H1 (cell line): ENCODE results near the gene RIPOR3. TPM values are rescaled to one million over a fixed set of nuclear protein-coding genes. Genes with fewer than 3 reads are reported as not detected.
A peak's percentile ranks its signal among the peaks of the same experiment; 100 is the strongest.

Experiments used
- CTCF ChIA-PET: fragments of 300-600 bp; sonication (Branson Sonifier 250); formaldehyde crosslinking; loops from one replicate; lab custom pipeline; 2021; ENCODE audit not compliant: partially characterized antibody; lab: Charles Lee
- POLR2A ChIA-PET: fragments of 300-600 bp; sonication (Branson Sonifier 250); formaldehyde crosslinking; loops from one replicate; lab custom pipeline; 2021; ENCODE audit warnings: inconsistent platforms; ENCODE audit not compliant: partially characterized antibody; lab: Charles Lee
- DNase-seq, 2 experiments: peaks; one replicate each; pipeline versions ENCODE4 v3.0.0 to v3.0.0-alpha.2; 2010 to 2022; ENCODE audit warnings: low spot score in 2 of 2, low read depth in 1 of 2, mixed read lengths in 1 of 2
- FAIRE-seq: peaks from 2 replicates; lab custom pipeline; 2011; peaks lifted over from hg19 to GRCh38; lab: Jason Lieb, UNC
- H2AFZ ChIP-seq: 2 replicates; pipeline ENCODE4 v1.8.1; 2012; ENCODE audit warnings: low read length, inconsistent platforms
- H2AK5ac ChIP-seq: 2 replicates; pipeline ENCODE4 v1.6.1; 2013; ENCODE audit warnings: low read depth, low read length
- H2BK120ac ChIP-seq: replicated peaks from 2 replicates; pipeline ENCODE3; 2013; ENCODE audit warnings: low read depth, low read length, inconsistent platforms
- H2BK12ac ChIP-seq: 2 replicates; pipeline ENCODE4 v1.6.1; 2013; ENCODE audit warnings: low read depth, low read length
- H2BK15ac ChIP-seq: 2 replicates; pipeline ENCODE4 v1.6.1; 2013; ENCODE audit warnings: low read length
- H2BK20ac ChIP-seq: 2 replicates; pipeline ENCODE4 v1.6.1; 2013; ENCODE audit warnings: low read length
- H2BK5ac ChIP-seq: 2 replicates; pipeline ENCODE4 v1.6.1; 2013; ENCODE audit warnings: low read depth, low read length
- H3K14ac ChIP-seq: 2 replicates; pipeline ENCODE4 v1.6.1; 2013; ENCODE audit warnings: inconsistent platforms; ENCODE audit not compliant: insufficient read length
- H3K18ac ChIP-seq: 2 replicates; pipeline ENCODE4 v1.6.1; 2013; ENCODE audit warnings: low read length; ENCODE audit errors: extremely low read depth
- H3K23ac ChIP-seq: 2 replicates; pipeline ENCODE4 v1.6.1; 2013; ENCODE audit warnings: inconsistent platforms; ENCODE audit not compliant: insufficient read length
- H3K23me2 ChIP-seq: 2 replicates; pipeline ENCODE4 v1.6.1; 2013; ENCODE audit warnings: low read depth, low read length
- H3K27ac ChIP-seq: 2 replicates; pipeline ENCODE4 v1.6.1; 2011; ENCODE audit warnings: low read depth, low read length, inconsistent platforms
- H3K27me3 ChIP-seq, 4 experiments: replicated peaks in 1 of 4; 1 replicate in 1 of 4; 2 replicates in 3 of 4; pipeline versions ENCODE4 v1.6.1 to v1.8.1; 2011 to 2013; ENCODE audit warnings: low read length in 3 of 4, mild to moderate bottlenecking in 3 of 4, inconsistent platforms in 2 of 4, mixed read lengths in 2 of 4, moderate library complexity in 1 of 4; ENCODE audit not compliant: control insufficient read depth in 3 of 4, insufficient read depth in 3 of 4; ENCODE audit errors: extremely low read depth in 1 of 4
- H3K36me3 ChIP-seq, 4 experiments: 2 replicates each; pipeline versions ENCODE4 v1.6.1 to v1.8.1; 2011 to 2013; ENCODE audit warnings: mild to moderate bottlenecking in 4 of 4, low read length in 3 of 4, moderate library complexity in 2 of 4, control low read depth in 1 of 4, inconsistent platforms in 1 of 4; ENCODE audit not compliant: insufficient read depth in 4 of 4, control insufficient read depth in 2 of 4
- H3K4ac ChIP-seq: replicated peaks from 2 replicates; pipeline ENCODE3; 2013; ENCODE audit warnings: low read length, low read depth, mixed read lengths, inconsistent platforms; ENCODE audit not compliant: insufficient read length
- H3K4me1 ChIP-seq, 4 experiments: replicated peaks in 1 of 4; 1 replicate in 1 of 4; 2 replicates in 3 of 4; pipeline versions ENCODE4 v1.6.1 to v1.8.1; 2011 to 2013; ENCODE audit warnings: low read length in 3 of 4, inconsistent platforms in 2 of 4, mixed read lengths in 1 of 4; ENCODE audit not compliant: insufficient read depth in 4 of 4, control insufficient read depth in 3 of 4
- H3K4me2 ChIP-seq, 2 experiments: 2 replicates each; pipeline versions ENCODE4 v1.6.1 to v1.8.1; 2011 to 2013; ENCODE audit warnings: low read depth in 2 of 2, low read length in 2 of 2, control low read depth in 1 of 2, inconsistent platforms in 1 of 2, mild to moderate bottlenecking in 1 of 2; ENCODE audit not compliant: insufficient read depth in 1 of 2
- H3K4me3 ChIP-seq, 4 experiments: fragments of 200-600, 300-600 bp in 1 of 4; sonication (generic), shearing (Covaris generic), sonication (Bioruptor Twin) in 1 of 4; 2 replicates each; pipeline versions ENCODE4 v1.5.1 to v1.8.1; 2011 to 2016; ENCODE audit warnings: low read length in 4 of 4, low read depth in 3 of 4, control low read depth in 2 of 4, inconsistent platforms in 2 of 4, mild to moderate bottlenecking in 2 of 4, mixed read lengths in 1 of 4, moderate library complexity in 1 of 4; ENCODE audit not compliant: insufficient read depth in 2 of 4; ENCODE audit errors: extremely low read depth in 1 of 4
- H3K56ac ChIP-seq: replicated peaks from 2 replicates; pipeline ENCODE3; 2013; ENCODE audit warnings: low read depth, mild to moderate bottlenecking, mixed read lengths, low read length, inconsistent platforms; ENCODE audit not compliant: insufficient read length
- H3K79me1 ChIP-seq: 2 replicates; pipeline ENCODE4 v1.6.1; 2013; ENCODE audit warnings: low read depth, low read length, control low read depth
- H3K79me2 ChIP-seq, 2 experiments: 2 replicates each; pipeline versions ENCODE4 v1.6.1 to v1.8.1; 2012 to 2013; ENCODE audit warnings: low read length in 2 of 2, mild to moderate bottlenecking in 2 of 2, inconsistent platforms in 1 of 2; ENCODE audit not compliant: insufficient read depth in 2 of 2, control insufficient read depth in 1 of 2
- H3K9ac ChIP-seq, 4 experiments: replicated peaks in 1 of 4; 1 replicate in 1 of 4; 2 replicates in 3 of 4; pipeline versions ENCODE4 v1.6.1 to v1.8.1; 2011 to 2013; ENCODE audit warnings: low read depth in 3 of 4, low read length in 3 of 4, control low read depth in 2 of 4, mild to moderate bottlenecking in 2 of 4, moderate library complexity in 2 of 4, inconsistent platforms in 1 of 4; ENCODE audit errors: extremely low read depth in 1 of 4
- H3K9me3 ChIP-seq, 2 experiments: 2 replicates each; pipeline versions ENCODE4 v1.6.1 to v1.8.1; 2012 to 2013; ENCODE audit warnings: mild to moderate bottlenecking in 2 of 2, moderate library complexity in 2 of 2, control low read depth in 1 of 2, inconsistent platforms in 1 of 2, low read depth in 1 of 2, low read length in 1 of 2, mixed read lengths in 1 of 2; ENCODE audit not compliant: insufficient read depth in 2 of 2
- H4K20me1 ChIP-seq, 2 experiments: replicated peaks in 1 of 2; 2 replicates each; pipeline versions ENCODE3 to v1.8.1; 2011 to 2013; ENCODE audit warnings: inconsistent platforms in 2 of 2, low read length in 2 of 2, mild to moderate bottlenecking in 1 of 2; ENCODE audit not compliant: insufficient read depth in 2 of 2, control insufficient read depth in 1 of 2
- H4K5ac ChIP-seq: 2 replicates; pipeline ENCODE4 v1.6.1; 2013; ENCODE audit warnings: low read length, low read depth, mixed read lengths, inconsistent platforms; ENCODE audit not compliant: insufficient read length
- H4K8ac ChIP-seq: 2 replicates; pipeline ENCODE4 v1.8.0; 2013; ENCODE audit warnings: mild to moderate bottlenecking, moderate library complexity, low read length, inconsistent platforms; ENCODE audit not compliant: insufficient read depth; ENCODE audit errors: extremely low read depth
- H4K91ac ChIP-seq: replicated peaks from 2 replicates; pipeline ENCODE3; 2013; ENCODE audit warnings: low read length, mixed read lengths, inconsistent platforms; ENCODE audit not compliant: insufficient read length
- CEBPB ChIP-seq: IDR thresholded peaks from 2 replicates; pipeline ENCODE4 v1.6.1; 2012; ENCODE audit warnings: low read depth, low read length
- EZH2 ChIP-seq: fragments of 200-600 bp; sonication (generic); IDR thresholded peaks from 2 replicates; pipeline ENCODE4 v1.7.1; 2012; ENCODE audit warnings: low read depth, mild to moderate bottlenecking, moderate library complexity, low read length, inconsistent platforms; ENCODE audit not compliant: severe bottlenecking
- HDAC6 ChIP-seq: IDR thresholded peaks from one replicate; pipeline ENCODE4 v1.7.1; 2012; ENCODE audit warnings: low read depth, mild to moderate bottlenecking, inconsistent platforms, low read length, moderate library complexity
- RBBP5 ChIP-seq: IDR thresholded peaks from 2 replicates; pipeline ENCODE4 v1.7.1; 2012; ENCODE audit warnings: low read depth, mild to moderate bottlenecking, inconsistent platforms, low read length, moderate library complexity, borderline replicate concordance
- RNF2 ChIP-seq: fragments of 200-900, 300-1000 bp; sonication (generic); IDR thresholded peaks from 2 replicates; pipeline ENCODE4 v1.7.1; 2016; ENCODE audit warnings: borderline replicate concordance, low read depth, mild to moderate bottlenecking, antibody characterized with exemption, low read length; ENCODE audit not compliant: poor library complexity, severe bottlenecking; ENCODE audit errors: missing control alignments
- SRF ChIP-seq: IDR thresholded peaks from 2 replicates; pipeline ENCODE4 v1.6.1; 2011; ENCODE audit warnings: mild to moderate bottlenecking, low read depth, low read length, moderate library complexity
- TBP ChIP-seq: IDR thresholded peaks from 2 replicates; pipeline ENCODE4 v1.6.1; 2011; ENCODE audit warnings: low read depth, low read length, improper control_type of control experiment
- TEAD4 ChIP-seq: IDR thresholded peaks from 2 replicates; pipeline ENCODE4 v1.6.1; 2012; ENCODE audit warnings: low read depth, low read length, inconsistent platforms, mixed read lengths
- WGBS, 2 experiments: shearing (Covaris generic) in 1 of 2; methylation state at CpG; one replicate each; pipeline versions ENCODE4 v1.1.6 to v1.1.7; 2013 to 2015; ENCODE audit warnings: low lambda C conversion rate in 2 of 2, mixed read lengths in 2 of 2, inconsistent platforms in 1 of 2, low coverage in 1 of 2, missing lambda C conversion rate in 1 of 2; ENCODE audit not compliant: insufficient replicate concordance in 2 of 2, insufficient coverage in 1 of 2, insufficient read length in 1 of 2; ENCODE audit errors: extremely low coverage in 1 of 2, missing lambda C conversion rate in 1 of 2; 5-methylcytosine and 5-hydroxymethylcytosine counted together
- polyA plus RNA-seq, 7 experiments: library from polyadenylated mRNA; depleted of rRNA in 3 of 7; stranded (reverse) in 5 of 7; unstranded in 2 of 7; fragments of >200 nt in 5 of 7; fragments of 200-250 nt in 2 of 7; gene quantifications; 1 replicate in 5 of 7; 2 replicates in 1 of 7; 4 replicates in 1 of 7; pipeline versions ENCODE4 v1.2.1 to v1.2.3, GENCODE V29; 2011 to 2013; ENCODE audit warnings: missing spikeins in 2 of 7, mixed read lengths in 2 of 7
- total RNA-seq: library from RNA; stranded (reverse); fragmentation: NEBNext Ultra II Directional; extraction: Animal tissue kit (Norgen Biotek cat#: 25700); gene quantifications from 2 replicates; pipeline ENCODE4 v1.2.1, GENCODE V29; 2021
- TF ChIP-seq, protein P1 (sequence below), 3 experiments: IDR thresholded peaks; 1 replicate in 2 of 3; 2 replicates in 1 of 3; pipeline versions ENCODE4 v1.5.1 to v1.6.1; 2011; ENCODE audit warnings: low read length in 3 of 3, mild to moderate bottlenecking in 3 of 3, inconsistent platforms in 2 of 3, low read depth in 1 of 3, moderate library complexity in 1 of 3; ENCODE audit not compliant: insufficient read depth in 1 of 3; ENCODE audit errors: control extremely low read depth in 1 of 3

Gene RIPOR3
- total and polyA plus RNA-seq, 2 of the 8 experiments (the other 6 are each of a cell fraction or from before 2014, with no cell fraction given) = 3.6 to 4.5 TPM

DNA sequence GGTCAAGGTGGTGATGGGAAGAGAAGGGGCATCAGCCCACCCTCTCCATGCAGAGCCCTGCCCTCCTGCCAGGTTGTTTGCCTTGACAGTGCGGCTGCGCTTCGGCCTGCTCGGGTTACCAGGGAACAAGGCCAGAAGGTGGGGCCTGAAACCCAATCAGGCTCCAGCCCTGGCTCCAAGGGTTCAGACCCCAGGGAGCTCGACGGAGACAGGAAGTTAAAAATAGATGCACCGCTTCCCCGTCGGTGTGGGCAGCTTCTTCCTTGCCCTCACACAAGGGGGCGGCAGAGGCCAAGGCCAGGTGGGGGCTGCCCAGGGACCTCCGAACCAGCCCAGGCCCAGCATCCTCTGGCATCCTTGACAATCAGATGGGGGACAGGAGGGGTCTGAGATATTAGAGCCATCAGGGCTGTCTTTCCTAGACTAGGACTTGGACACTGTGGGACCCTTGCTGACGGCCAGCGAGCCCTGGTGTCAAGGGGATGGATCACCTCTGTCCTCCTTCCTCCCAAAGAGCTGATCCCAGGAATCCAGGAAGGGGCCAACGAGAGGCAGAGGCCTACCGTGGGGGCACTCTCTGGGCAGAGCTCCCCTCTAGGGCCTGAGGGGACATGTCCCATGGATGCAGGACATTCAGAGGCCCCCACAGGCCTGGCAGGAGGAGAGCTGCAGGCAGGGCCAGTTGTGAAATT, 65.2 kb downstream of the RIPOR3 start:
- peak; percentile 13 for FAIRE-seq
- no peak overlapping the region for H3K4me3 ChIP-seq
- no peak overlapping the region for H3K4ac ChIP-seq
- H3K27ac ChIP-seq = no peak overlapping the region
- H3K9me3 ChIP-seq = peaks cover 2 to 4% of the 10 kb centered on the region in 2 experiments; a peak in 2 of 4 replicates
- no peaks in the 10 kb centered on the region for H3K79me2 ChIP-seq
- CTCF ChIA-PET = interaction anchor here (0.5 to 6.1 kb wide), 57 partner anchors 8 to 366 kb away, joined by 3 to 84 read pairs (median 5); partner anchors contain the start of genes BCAS4 and RIPOR3
- no peak overlapping the region for H2AFZ ChIP-seq
- H3K36me3 ChIP-seq = no peaks in the 10 kb centered on the region
- no peak overlapping the region for H4K5ac ChIP-seq
- H4K20me1 ChIP-seq = peaks cover 2% of the 10 kb centered on the region in 2 experiments
- H3K9ac ChIP-seq = no peak overlapping the region
- no peak overlapping the region; the same call in 1 of the 2 replicates for H2BK20ac ChIP-seq
- no peaks in the 10 kb centered on the region for H3K27me3 ChIP-seq
- H3K4me1 ChIP-seq = peaks cover 0 to 8% (median 3%) of the 10 kb centered on the region in 4 experiments; a peak in 4 of 7 replicates
- POLR2A ChIA-PET = interaction anchor here (0.6 to 1.6 kb wide), 7 partner anchors 9 to 142 kb away, joined by 3 to 5 read pairs (median 3); no protein-coding TSS in a partner anchor
- no peak overlapping the region for H2BK120ac ChIP-seq
- peak in 1 of 2 experiments; percentile 94 for DNase-seq
- no peak overlapping the region for H2AK5ac ChIP-seq
- WGBS, 2 experiments = 27% methylated on average over 15 of the region's 15 CpGs; no CpG with 5 or more reads in 1 of the 2 experiments
- H2BK5ac ChIP-seq = peak overlapping the region; percentile 48; the same call in 1 of the 2 replicates
- no peaks in the 10 kb centered on the region for H3K79me1 ChIP-seq
- H4K8ac ChIP-seq = no peak overlapping the region
- H3K18ac ChIP-seq = no peak overlapping the region; the same call in 1 of the 2 replicates
- 0 out of 2 replicates have a peak overlapping the region, but pooled peaks have one; percentile 60 for H2BK12ac ChIP-seq
- no peak overlapping the region for H3K14ac ChIP-seq
- H2BK15ac ChIP-seq = no peak overlapping the region; the same call in 1 of the 2 replicates
- no peak overlapping the region for H3K56ac ChIP-seq
- H4K91ac ChIP-seq = no peak overlapping the region
- no peak overlapping the region for H3K4me2 ChIP-seq
- H3K23ac ChIP-seq = no peak overlapping the region
- no peaks in the 10 kb centered on the region for H3K23me2 ChIP-seq
- TF ChIP-seq TBP (no peak; the same call in 1 of the 2 replicates), HDAC6 (no peak), CEBPB (no peak), RNF2 (no peak), RBBP5 (no peak), EZH2 (no peak), TEAD4 (no peak), SRF (no peak)
- TF ChIP-seq, protein P1, sequence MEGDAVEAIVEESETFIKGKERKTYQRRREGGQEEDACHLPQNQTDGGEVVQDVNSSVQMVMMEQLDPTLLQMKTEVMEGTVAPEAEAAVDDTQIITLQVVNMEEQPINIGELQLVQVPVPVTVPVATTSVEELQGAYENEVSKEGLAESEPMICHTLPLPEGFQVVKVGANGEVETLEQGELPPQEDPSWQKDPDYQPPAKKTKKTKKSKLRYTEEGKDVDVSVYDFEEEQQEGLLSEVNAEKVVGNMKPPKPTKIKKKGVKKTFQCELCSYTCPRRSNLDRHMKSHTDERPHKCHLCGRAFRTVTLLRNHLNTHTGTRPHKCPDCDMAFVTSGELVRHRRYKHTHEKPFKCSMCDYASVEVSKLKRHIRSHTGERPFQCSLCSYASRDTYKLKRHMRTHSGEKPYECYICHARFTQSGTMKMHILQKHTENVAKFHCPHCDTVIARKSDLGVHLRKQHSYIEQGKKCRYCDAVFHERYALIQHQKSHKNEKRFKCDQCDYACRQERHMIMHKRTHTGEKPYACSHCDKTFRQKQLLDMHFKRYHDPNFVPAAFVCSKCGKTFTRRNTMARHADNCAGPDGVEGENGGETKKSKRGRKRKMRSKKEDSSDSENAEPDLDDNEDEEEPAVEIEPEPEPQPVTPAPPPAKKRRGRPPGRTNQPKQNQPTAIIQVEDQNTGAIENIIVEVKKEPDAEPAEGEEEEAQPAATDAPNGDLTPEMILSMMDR (IDR thresholded peaks at IDR 0.05; ENCODE audit: control extremely low read depth in 1 of 3, insufficient read depth in 1 of 3, low read depth in 1 of 3, low read length in 3 of 3) = peak; percentile 88 to 96 (median 90)
